Muscle of leg (tissue), 11 donors: ENCODE measurements around the gene ZNF396. TPM values are rescaled to one million over a fixed set of nuclear protein-coding genes. Genes with fewer than 3 reads are reported as not detected.
A peak's percentile ranks its signal among the peaks of the same experiment; 100 is the strongest.

Source experiments
- DNase-seq: peaks from one replicate; pipeline ENCODE4 v3.0.0; 2013
- H3K27ac ChIP-seq: one replicate; pipeline ENCODE4 v1.5.1; 2013; ENCODE audit warnings: mild to moderate bottlenecking, low read length, control low read depth
- H3K27me3 ChIP-seq: one replicate; pipeline ENCODE4 v1.6.1; 2013; ENCODE audit warnings: low read length; ENCODE audit not compliant: control insufficient read depth, insufficient read depth
- H3K36me3 ChIP-seq: one replicate; pipeline ENCODE4 v1.6.1; 2013; ENCODE audit warnings: low read length; ENCODE audit not compliant: control insufficient read depth, insufficient read depth
- H3K4me1 ChIP-seq: one replicate; pipeline ENCODE4 v1.6.1; 2013; ENCODE audit warnings: low read length; ENCODE audit not compliant: control insufficient read depth, insufficient read depth
- H3K4me3 ChIP-seq: one replicate; pipeline ENCODE4 v1.5.1; 2013; ENCODE audit warnings: low read length, control low read depth
- H3K9me3 ChIP-seq: replicated peaks from 2 replicates; pipeline ENCODE4 v1.6.1; 2013; ENCODE audit warnings: low read depth, low read length; ENCODE audit not compliant: control insufficient read depth
- WGBS: methylation state at CpG from one replicate; pipeline ENCODE4 v1.1.5; 2013; ENCODE audit warnings: missing lambda C conversion rate; ENCODE audit not compliant: insufficient coverage; 5-methylcytosine and 5-hydroxymethylcytosine counted together
- polyA plus RNA-seq, 8 donors: library from polyadenylated mRNA; unstranded; fragments of 120-200 nt; gene quantifications; one replicate each; pipeline versions ENCODE4 v1.2.1 to v1.2.3, GENCODE V29; 2013; ENCODE audit warnings: inconsistent platforms in 1 of 8, low replicate concordance in 1 of 8; ENCODE audit not compliant: insufficient read length in 8 of 8, insufficient read depth in 1 of 8
- total RNA-seq: library from RNA; stranded (reverse); fragments of 120-200 nt; gene quantifications from one replicate; pipeline ENCODE4 v1.2.4, GENCODE V29; 2013

The ZNF396 gene
- total and polyA plus RNA-seq, 9 donors, result 0.58 to 1.5 (median 1.2) TPM

DNA sequence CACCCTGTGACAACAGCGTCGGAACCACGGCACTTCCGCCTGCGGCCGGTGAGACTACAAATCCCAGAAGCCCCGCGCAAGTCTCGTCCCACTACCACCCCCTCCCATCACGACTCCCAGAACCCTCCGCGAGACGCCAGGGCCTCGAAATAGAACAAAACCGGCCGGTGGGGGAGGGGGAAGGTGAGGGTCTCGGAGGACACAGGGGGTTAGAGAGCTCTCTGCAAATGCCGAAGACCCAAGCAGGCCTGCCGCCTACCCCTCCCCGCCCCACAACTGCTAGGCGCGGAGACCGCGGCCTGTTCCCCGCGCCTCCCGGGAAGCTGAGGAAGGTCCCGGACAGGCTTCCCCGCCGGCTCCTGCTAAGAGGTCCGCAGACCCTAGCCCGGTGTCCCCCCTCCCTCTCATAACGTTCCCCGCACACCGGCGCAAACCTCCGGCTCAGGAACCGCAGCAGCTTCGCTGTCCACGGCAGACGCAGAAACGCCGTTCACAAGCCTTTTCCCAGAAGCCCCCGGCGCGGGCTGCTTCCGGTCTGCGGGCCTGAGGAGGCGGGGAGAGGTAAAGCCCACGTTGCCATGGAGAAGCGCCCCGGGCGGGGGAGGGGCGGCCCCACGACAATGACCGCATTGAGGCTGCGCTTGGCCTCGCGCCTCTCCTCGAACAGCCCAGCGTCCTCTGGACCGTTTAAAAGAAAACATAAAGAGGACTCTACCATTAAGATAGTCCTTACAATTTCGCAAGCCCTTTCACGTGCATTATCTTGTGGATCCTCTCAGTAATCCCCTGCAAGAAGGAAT lies 33.0 kb downstream of the ZNF396 start, which contains the start of gene ZNF24:
ZNF24 (minus strand) TSS at position 485 of the 800 bp plus-strand sequence. CDS start 3,770 bp downstream, outside the sequence.
- no peaks in the 10 kb centered on the region for H3K27me3 ChIP-seq
- no peaks in the 10 kb centered on the region for H3K9me3 ChIP-seq
- 0% methylated on average over 43 of the region's 64 CpGs for WGBS
- H3K27ac ChIP-seq, result peak within 1 kb of the TSS; percentile 97
- peak within 1 kb of the TSS; percentile 93 for H3K4me3 ChIP-seq
- peak; percentile 99 for DNase-seq
- H3K4me1 ChIP-seq, result peaks cover 19% of the 10 kb centered on the region
- H3K36me3 ChIP-seq, result peaks cover 11% of the 10 kb centered on the region

DNA sequence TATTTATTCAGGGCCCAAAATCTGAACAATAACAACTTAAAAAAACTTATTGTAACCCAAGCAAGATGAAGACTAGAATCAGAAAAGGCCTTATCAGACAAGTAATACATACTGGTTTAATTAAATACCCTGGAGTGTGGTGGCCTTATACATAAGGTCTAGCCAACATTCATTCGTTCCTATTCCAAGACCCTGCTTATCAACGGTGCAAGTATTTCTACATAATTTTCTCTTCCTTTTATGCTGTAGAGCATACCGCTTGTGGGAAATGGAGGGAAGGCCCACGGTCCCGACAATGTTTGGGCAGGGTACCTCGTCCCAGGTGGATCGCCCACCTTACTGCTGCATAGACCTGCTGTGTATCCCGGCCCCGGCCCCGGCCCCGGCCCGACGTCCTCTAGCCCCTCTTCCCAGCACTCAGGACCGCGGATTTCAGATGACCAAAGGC lies 33.6 kb downstream of the ZNF396 start:
- Histone ChIP-seq H3K4me1 (peaks cover 19% of the 10 kb centered on the region), H3K27ac (peak overlapping the region; percentile 97), H3K27me3 (no peaks in the 10 kb centered on the region), H3K36me3 (peaks cover 15% of the 10 kb centered on the region), H3K9me3 (no peaks in the 10 kb centered on the region), H3K4me3 (peak overlapping the region; percentile 93)
- under 1% methylated on average over 13 of the region's 15 CpGs for WGBS
- DNase-seq, result no peak

- Histone ChIP-seq H3K9me3 (no peaks in the 10 kb centered on the region), H3K27ac (no peak overlapping the region), H3K4me1 (no peaks in the 10 kb centered on the region), H3K27me3 (no peaks in the 10 kb centered on the region), H3K36me3 (peaks cover 41% of the 10 kb centered on the region), H3K4me3 (no peak overlapping the region)
- DNase-seq, result no peak
- WGBS, result 87% methylated on average over 4 of the region's 5 CpGs
These were observed 39.9 kb downstream of the ZNF396 start for GRCh38 chr18:35337286-35337685.

DNA sequence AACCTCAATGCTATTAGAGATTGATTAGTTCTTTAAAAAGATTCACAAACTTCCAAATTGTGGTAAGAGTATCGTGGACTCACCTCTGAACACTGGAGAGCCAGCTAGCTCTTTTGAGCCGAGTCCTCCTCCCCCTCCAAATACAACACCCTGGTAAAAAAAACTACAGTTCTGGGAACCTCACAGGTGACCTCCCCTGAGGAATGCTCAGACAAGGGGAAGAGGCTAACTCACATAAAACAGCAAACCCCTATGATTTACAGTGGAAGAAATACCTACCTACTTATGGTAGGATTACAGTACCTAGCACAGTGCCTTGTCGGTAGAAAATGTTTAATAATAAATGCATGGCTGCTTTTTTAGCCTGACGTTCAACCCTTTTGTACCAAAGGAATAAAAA lies 41.3 kb downstream of the ZNF396 start:
- no peak for DNase-seq
- Histone ChIP-seq H3K9me3 (no peaks in the 10 kb centered on the region), H3K27ac (no peak overlapping the region), H3K27me3 (no peaks in the 10 kb centered on the region), H3K4me3 (no peak overlapping the region), H3K36me3 (peaks cover 41% of the 10 kb centered on the region), H3K4me1 (no peaks in the 10 kb centered on the region)
- WGBS, result no CpG with 5 or more reads among the region's 4 CpGs

DNA sequence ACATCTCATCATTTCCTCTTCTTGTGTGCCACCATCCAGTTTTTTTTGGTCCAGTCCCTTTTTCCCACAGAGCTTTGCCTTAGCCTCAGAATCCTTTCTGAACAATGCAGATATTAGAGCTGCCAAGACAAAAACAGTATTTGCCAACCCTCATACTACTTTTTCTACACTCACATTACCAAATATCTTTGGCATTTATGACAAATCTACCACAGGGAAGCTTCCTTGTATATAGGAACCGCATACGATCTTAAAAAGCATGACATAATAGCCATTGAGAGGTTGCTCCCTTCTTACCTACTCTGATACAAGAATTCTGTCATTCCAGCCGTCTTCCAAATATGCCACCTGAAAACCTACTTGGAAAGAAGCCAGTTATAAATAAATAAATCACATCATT lies 42.3 kb downstream of the ZNF396 start:
- Histone ChIP-seq H3K27me3 (no peaks in the 10 kb centered on the region), H3K27ac (no peak overlapping the region), H3K36me3 (peaks cover 36% of the 10 kb centered on the region), H3K4me3 (no peak overlapping the region), H3K9me3 (no peaks in the 10 kb centered on the region), H3K4me1 (no peaks in the 10 kb centered on the region)
- DNase-seq, result no peak
- 92% methylated on average over 2 of the region's 3 CpGs for WGBS

DNA sequence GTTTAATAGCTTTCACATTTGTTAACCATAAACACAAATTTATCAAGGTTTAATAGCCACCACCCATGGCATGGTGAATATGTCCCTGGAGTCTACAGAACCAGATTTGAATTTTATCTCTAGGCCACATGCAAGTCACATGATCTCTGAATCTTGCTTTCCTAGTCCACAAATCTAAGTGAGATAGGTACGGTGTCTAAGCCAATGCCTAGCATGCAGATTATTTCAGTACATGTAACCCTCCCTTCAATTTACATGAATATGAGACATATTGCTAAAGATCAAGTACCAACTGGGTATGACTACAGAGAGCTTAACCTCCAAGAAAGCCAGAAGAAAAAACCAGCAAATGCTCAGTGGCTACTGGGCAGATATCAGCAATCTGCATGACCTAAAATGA lies 42.9 kb downstream of the ZNF396 start:
- DNase-seq, result no peak
- Histone ChIP-seq H3K4me1 (no peaks in the 10 kb centered on the region), H3K4me3 (no peak overlapping the region), H3K9me3 (no peaks in the 10 kb centered on the region), H3K36me3 (peaks cover 30% of the 10 kb centered on the region), H3K27me3 (no peaks in the 10 kb centered on the region), H3K27ac (no peak overlapping the region)
- WGBS, result no CpG with 5 or more reads among the region's 1 CpG

- Histone ChIP-seq H3K27ac (no peak overlapping the region), H3K36me3 (peaks cover 16% of the 10 kb centered on the region), H3K4me3 (no peak overlapping the region), H3K4me1 (no peaks in the 10 kb centered on the region), H3K9me3 (no peaks in the 10 kb centered on the region), H3K27me3 (no peaks in the 10 kb centered on the region)
- no peak for DNase-seq
- 75% methylated on average over 2 of the region's 4 CpGs for WGBS
These were observed 45.6 kb downstream of the ZNF396 start for GRCh38 chr18:35331367-35332087.

GRCh38 chr18:35328868-35329267 lies 48.3 kb downstream of the ZNF396 start:
- Histone ChIP-seq H3K4me3 (no peak overlapping the region), H3K36me3 (peaks cover 3% of the 10 kb centered on the region), H3K9me3 (no peaks in the 10 kb centered on the region), H3K27me3 (no peaks in the 10 kb centered on the region), H3K27ac (no peak overlapping the region), H3K4me1 (no peaks in the 10 kb centered on the region)
- DNase-seq, result no peak

GRCh38 chr18:35326695-35327387 lies 50.3 kb downstream of the ZNF396 start:
- Histone ChIP-seq H3K4me3 (no peak overlapping the region), H3K9me3 (no peaks in the 10 kb centered on the region)
- 0% methylated on average over 1 of the region's 3 CpGs for WGBS

More at GRCh38 chr18:35326695-35327387, 50.3 kb downstream of the ZNF396 start:
- no peak for DNase-seq
- no peaks in the 10 kb centered on the region for H3K27me3 ChIP-seq
- no peak overlapping the region for H3K27ac ChIP-seq
- H3K36me3 ChIP-seq, result no peaks in the 10 kb centered on the region
- no peaks in the 10 kb centered on the region for H3K4me1 ChIP-seq
